SKM-1 treated with dmso at 0.1 percent for 144 hours (cell line): ENCODE measurements around the gene SLC19A1.

Experiments used
- DNase-seq: peaks from one replicate; lab custom pipeline; 2025; ENCODE audit not compliant: unreplicated experiment; lab: John Stamatoyannopoulos, UW

Gene SLC19A1

GRCh38 chr21:45545236-45545570 lies 3.0 kb upstream of the SLC19A1 start:
- DNase-seq, result no peak

DNA sequence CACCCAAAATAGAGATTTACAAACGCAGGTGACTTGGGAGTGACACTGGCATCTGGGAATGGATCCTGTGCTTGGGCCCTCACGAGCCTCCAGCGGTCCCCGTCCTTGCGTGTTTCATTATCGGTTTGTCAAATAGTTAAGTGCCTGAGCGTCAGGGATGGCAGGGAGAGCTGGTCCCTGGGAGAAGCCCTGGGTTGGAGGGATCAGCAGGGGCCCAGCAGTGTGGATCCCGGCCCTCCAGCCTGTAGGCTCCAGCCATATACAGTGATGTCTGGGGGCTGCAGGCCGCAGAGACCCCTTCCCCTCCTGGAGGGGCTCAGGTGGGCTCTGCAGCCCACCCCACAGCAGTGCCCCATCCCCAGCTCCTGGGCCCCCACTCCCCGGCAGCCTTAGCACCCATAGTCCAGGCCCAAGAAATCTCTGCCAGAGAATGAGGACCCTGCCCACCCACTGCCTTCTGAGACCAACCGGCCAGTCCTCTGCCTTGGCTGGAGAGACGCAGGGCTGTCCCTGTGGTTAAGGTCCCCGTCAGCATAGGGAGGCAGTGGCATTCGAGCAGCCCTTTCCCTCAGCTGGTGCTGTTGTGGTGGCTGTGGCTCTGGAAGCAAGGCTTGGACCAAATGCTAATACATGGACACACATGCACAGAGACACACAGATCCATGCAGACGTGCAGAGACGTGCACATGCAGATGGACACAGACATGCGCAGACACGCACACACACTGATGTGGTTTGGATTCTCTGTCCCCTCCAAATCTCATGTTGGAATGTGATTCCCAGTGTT lies 2.4 kb upstream of the SLC19A1 start:
- no peak for DNase-seq

GRCh38 chr21:45543710-45544448 lies 1.6 kb upstream of the SLC19A1 start:
- no peak for DNase-seq

- no peak for DNase-seq
These were observed 1.1 kb upstream of the SLC19A1 start for GRCh38 chr21:45543371-45543709.

DNA sequence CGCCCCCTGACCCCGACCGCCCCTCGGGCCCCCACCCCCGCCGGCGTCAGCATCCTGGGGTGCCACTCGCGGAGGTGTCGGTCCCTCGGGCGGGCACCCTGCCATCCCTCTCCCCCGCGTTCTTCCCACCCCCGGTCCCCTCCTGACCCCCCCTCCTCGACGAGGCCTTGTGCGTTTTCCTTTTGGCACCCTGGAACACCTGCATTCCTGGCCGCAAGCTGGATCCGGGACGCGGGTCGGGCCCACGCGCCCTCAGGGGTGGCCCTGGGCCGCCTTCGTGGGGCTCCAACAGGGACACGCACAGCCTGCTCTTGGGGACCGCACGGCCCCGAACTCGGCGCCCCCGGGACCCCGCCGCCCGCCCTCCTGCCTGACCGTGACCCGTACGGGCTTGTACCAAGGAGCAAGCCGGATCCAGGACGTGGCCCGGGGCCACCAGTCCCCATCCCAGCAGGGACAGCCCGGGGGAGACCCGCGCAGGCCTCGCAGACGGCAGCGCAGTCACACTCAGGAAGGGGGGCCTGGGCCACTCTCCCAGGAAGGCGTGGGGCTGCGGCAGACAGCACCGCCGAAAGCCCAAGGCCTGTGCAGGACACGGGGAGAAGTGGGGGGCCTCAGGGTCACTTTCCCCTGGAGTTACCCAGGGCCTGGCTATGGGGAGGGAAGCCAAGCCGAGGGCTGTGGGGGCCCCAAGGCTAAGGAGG lies 579 bp upstream of the SLC19A1 start:
- no peak for DNase-seq

DNA sequence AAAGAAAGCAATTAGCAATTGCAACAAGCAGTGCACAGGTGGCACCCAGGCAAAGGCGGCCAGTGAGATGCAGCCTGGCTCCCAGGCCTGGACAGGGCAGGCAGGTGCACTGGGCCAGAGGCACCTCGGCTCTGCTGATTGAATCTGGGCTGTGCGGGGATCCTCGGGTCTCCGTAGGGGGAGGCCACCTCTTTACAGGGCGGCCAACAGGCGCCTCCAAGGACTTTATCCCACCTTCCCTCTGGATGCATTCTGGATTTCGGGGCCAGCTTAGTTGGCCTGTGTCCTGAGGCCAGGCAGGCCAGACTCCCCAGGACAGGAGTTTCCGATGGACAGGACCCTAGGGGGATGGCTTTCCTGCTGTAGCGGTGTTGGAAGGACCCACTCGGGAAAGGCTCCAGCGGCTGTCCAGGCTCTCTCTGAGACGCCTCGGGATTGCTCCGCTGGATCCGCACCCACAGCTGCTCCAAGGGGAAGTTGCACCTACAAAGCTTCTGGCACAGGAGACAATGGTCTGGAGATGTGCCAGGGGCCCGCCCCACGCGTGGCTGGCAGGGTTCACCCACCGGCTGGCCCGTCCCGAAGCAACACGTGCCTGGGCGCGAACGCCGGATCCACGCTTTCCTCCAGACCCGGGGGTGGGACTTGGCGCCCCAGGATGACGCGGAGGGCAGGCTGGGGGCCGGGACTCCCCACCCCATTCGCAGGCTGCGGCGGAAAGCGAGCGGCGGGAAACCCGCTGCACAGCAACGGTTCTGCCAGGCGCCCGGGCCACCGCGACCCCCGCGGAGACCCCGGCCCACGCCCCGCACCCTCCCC lies 810 bp downstream of the SLC19A1 start:
- DNase-seq, result peak; percentile 41

- no peak for DNase-seq
These were observed 1.7 kb downstream of the SLC19A1 start for GRCh38 chr21:45540601-45540970.

GRCh38 chr21:45539796-45540600 lies 2.2 kb downstream of the SLC19A1 start:
- DNase-seq, result no peak

GRCh38 chr21:45539046-45539795 lies 3.0 kb downstream of the SLC19A1 start:
- DNase-seq, result no peak

- DNase-seq, result no peak
These were observed 3.7 kb downstream of the SLC19A1 start for GRCh38 chr21:45538381-45539045.

DNA sequence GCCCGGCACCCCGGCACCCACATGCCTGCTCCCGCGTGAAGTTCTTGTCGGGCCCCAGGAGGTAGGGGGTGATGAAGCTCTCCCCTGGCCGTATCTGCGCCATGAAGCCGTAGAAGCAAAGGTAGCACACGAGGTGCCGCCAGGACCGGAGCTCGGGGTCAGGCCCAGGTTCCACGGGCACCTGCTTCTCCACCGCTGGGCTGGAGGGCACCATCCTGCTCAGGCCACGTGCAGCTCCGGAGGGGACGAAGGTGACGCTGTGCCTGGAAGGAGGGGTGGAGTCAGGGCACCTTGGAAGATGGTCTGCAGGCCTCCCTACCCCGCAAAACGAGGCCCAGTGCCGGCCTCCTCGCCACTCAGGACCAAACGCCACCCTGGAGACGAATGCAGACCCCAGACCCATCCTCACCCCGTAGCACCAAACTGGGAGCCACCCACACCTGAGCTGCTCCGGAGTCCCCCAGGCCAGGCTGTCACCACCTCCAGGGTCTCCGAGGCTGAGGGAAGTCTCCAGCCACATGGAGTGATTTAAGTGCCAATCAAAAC lies 4.4 kb downstream of the SLC19A1 start:
- no peak for DNase-seq

DNA sequence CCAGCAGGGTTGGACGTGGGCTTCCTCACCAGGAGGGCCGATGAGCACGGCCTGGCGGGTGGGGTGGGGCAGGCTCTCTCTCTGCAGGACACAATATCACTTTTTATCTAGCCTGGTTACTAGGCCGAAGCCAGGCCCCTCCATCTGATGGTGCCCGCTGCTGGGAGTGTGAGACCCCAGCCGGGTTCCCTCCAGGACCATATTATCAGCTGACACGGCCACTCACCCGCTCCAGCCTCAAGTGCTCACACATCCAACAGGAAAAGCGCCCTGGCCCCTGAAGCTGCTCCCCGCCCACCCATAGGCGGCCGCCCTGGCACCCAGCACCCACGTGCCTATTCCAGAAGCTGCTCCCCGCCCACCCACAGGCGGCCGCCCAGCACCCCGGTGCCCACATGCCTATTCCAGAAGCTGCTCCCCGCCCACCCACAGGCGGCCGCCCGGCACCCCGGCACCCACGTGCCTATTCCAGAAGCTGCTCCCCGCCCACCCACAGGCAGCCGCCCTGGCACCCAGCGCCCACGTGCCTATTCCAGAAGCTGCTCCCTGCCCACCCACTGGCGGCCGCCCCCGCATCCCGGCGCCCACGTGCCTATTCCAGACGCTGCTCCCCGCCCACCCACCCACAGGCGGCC lies 5.0 kb downstream of the SLC19A1 start:
- no peak for DNase-seq

- no peak for DNase-seq
These were observed 5.7 kb downstream of the SLC19A1 start for GRCh38 chr21:45536301-45537081.

DNA sequence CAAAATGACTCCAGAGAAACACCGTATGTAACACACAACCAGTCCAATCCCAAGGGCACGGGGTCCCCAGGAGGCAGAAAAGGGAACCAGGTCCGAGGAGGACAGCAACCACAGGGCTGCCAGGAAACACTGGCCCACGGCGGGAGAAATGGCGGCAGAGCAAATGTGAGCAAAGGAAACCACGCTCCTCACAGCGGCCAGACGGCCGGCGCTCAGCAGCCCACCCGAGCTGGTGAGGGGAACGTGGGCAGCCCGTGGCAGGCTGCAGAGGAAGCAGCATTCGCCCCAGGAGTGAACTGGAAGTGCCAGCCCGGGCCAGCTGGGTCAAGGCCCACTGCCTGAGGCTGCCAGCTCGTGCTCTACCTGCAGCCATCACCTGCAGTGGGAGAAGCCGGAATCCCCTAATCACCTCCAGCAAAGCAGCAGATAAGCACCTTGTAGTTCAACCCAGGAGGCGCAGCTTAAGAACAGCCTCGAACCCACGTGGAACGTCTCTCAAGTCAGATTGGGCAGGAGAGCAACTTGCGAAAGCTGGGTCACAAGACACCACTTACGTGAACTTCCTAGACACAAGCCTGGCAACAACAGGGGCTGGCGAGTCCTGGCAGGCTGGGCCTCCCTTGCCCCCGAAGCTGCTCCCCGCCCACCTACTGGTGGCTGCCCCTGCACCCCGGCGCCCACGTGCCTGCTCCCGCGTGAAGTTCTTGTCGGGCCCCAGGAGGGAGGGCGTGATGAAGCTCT lies 6.7 kb downstream of the SLC19A1 start:
- DNase-seq, result no peak

- no peak for DNase-seq
These were observed 7.5 kb downstream of the SLC19A1 start for GRCh38 chr21:45534636-45535331.

GRCh38 chr21:45533846-45534635 lies 8.2 kb downstream of the SLC19A1 start:
- DNase-seq, result no peak
